B cell (primary cell): Measurements from ENCODE around the gene HSPA12A.

Source experiments
- EZH2 ChIP-seq: IDR thresholded peaks from 2 replicates; pipeline ENCODE4 v1.6.1; 2012; ENCODE audit warnings: borderline replicate concordance, low read depth, mild to moderate bottlenecking, moderate library complexity, low read length; ENCODE audit not compliant: insufficient read depth, poor library complexity, severe bottlenecking
- TF ChIP-seq, protein P1 (sequence below): fragments of 200-600 bp; IDR thresholded peaks from one replicate; pipeline ENCODE4 v1.8.0; 2022; ENCODE audit warnings: antibody characterized with exemption, mild to moderate bottlenecking

DNA sequence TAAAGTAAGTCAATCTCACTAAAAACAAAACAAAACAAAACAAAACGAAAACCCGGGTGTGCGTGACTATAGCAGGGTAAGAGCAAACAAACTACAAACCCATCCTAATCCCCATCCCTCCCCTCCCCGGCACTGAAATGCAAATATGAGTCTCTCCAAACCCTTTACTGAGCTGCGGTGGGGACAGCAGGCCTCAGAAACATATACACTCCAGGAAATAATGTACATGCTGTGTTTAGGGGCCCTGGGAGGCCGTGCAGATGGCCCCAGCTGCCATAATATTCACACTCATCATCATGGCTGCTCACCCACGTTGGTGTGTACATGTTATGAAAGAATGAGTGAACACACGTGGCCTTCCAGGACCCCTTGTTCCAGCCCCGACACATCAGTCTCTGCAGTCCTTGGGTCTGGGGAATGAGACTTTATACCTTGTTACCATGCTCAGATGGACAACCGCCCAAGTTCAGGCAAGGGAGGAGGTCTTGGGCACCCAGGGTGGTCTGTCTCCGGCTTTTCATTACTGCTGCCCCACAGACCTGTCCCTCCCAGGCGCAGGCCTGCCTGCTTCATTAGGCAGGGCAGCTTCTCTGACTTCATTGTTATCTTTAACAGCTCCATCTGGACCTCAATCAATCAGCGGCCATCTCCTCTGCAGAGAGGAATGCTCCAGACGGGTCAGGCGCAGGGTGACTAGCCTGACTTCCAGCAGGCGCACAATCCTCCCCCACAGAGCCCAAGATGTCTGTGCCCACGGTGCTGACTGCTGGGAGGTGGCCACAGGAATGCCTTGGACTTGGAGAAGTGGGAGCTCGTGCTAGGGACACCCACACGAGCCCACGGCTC is 20.6 kb downstream of the HSPA12A start:
- TF ChIP-seq, protein P1, sequence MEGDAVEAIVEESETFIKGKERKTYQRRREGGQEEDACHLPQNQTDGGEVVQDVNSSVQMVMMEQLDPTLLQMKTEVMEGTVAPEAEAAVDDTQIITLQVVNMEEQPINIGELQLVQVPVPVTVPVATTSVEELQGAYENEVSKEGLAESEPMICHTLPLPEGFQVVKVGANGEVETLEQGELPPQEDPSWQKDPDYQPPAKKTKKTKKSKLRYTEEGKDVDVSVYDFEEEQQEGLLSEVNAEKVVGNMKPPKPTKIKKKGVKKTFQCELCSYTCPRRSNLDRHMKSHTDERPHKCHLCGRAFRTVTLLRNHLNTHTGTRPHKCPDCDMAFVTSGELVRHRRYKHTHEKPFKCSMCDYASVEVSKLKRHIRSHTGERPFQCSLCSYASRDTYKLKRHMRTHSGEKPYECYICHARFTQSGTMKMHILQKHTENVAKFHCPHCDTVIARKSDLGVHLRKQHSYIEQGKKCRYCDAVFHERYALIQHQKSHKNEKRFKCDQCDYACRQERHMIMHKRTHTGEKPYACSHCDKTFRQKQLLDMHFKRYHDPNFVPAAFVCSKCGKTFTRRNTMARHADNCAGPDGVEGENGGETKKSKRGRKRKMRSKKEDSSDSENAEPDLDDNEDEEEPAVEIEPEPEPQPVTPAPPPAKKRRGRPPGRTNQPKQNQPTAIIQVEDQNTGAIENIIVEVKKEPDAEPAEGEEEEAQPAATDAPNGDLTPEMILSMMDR, result no peak
- TF ChIP-seq EZH2, result no peak
